Ishikawa (cell line): ENCODE measurements around the gene VSX2.

ENCODE experiments used
- CEBPB ChIP-seq: IDR thresholded peaks from 2 replicates; pipeline ENCODE4 v1.6.1; 2012
- CREB1 ChIP-seq: IDR thresholded peaks from 2 replicates; pipeline ENCODE4 v1.6.1; 2012; ENCODE audit warnings: low read depth
- EGR1 ChIP-seq: IDR thresholded peaks from 2 replicates; pipeline ENCODE4 v1.6.1; 2012
- EP300 ChIP-seq: IDR thresholded peaks from 2 replicates; pipeline ENCODE4 v1.6.1; 2012; ENCODE audit warnings: borderline replicate concordance
- FOXM1 ChIP-seq: IDR thresholded peaks from 2 replicates; pipeline ENCODE4 v1.6.1; 2012; ENCODE audit warnings: low read depth, borderline replicate concordance
- NFIC ChIP-seq: IDR thresholded peaks from 2 replicates; pipeline ENCODE4 v1.6.1; 2012
- RAD21 ChIP-seq: IDR thresholded peaks from 2 replicates; pipeline ENCODE4 v1.6.1; 2012; ENCODE audit warnings: low read depth
- TAF1 ChIP-seq: IDR thresholded peaks from 2 replicates; pipeline ENCODE4 v1.6.1; 2012; ENCODE audit warnings: low read depth, mild to moderate bottlenecking
- TCF12 ChIP-seq: IDR thresholded peaks from 2 replicates; pipeline ENCODE4 v1.6.1; 2012; ENCODE audit warnings: low read depth
- TEAD4 ChIP-seq: IDR thresholded peaks from 2 replicates; pipeline ENCODE4 v1.6.1; 2012
- YY1 ChIP-seq: IDR thresholded peaks from 2 replicates; pipeline ENCODE4 v1.6.1; 2012; ENCODE audit warnings: low read depth
- ZBTB7A ChIP-seq: IDR thresholded peaks from 2 replicates; pipeline ENCODE4 v1.6.1; 2012; ENCODE audit warnings: low read depth
- TF ChIP-seq, protein P1 (sequence below): IDR thresholded peaks from 2 replicates; pipeline ENCODE4 v1.6.1; 2012; ENCODE audit warnings: low read depth, mild to moderate bottlenecking
- TF ChIP-seq, protein P2 (sequence below): IDR thresholded peaks from 2 replicates; pipeline ENCODE4 v1.6.1; 2012
- TF ChIP-seq, protein P3 (sequence below): IDR thresholded peaks from 2 replicates; pipeline ENCODE4 v1.6.1; 2012

The VSX2 gene

DNA sequence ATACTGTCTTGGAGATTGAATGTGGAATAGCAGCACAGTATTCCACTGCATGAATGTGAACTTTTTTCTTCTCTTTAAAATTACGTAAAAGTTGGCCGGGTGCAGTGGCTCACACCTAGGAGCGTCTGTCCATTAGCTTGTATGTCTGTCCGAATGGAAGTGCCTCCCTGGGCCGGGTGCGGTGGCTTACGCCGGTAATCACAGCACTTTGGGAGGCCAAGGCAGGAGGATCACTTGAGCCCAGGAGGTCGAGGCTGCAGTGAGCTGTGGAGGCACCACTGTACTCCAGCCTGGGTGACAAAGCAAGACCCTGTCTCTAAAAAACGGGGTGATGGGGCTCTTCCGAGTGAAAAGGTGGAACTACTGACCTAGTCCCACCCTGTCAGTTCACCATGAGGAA is 22.6 kb upstream of the VSX2 start:
- TF ChIP-seq ZBTB7A (no peak), TAF1 (no peak), TEAD4 (no peak), RAD21 (no peak), YY1 (no peak), NFIC (no peak)
- TF ChIP-seq, protein P1, sequence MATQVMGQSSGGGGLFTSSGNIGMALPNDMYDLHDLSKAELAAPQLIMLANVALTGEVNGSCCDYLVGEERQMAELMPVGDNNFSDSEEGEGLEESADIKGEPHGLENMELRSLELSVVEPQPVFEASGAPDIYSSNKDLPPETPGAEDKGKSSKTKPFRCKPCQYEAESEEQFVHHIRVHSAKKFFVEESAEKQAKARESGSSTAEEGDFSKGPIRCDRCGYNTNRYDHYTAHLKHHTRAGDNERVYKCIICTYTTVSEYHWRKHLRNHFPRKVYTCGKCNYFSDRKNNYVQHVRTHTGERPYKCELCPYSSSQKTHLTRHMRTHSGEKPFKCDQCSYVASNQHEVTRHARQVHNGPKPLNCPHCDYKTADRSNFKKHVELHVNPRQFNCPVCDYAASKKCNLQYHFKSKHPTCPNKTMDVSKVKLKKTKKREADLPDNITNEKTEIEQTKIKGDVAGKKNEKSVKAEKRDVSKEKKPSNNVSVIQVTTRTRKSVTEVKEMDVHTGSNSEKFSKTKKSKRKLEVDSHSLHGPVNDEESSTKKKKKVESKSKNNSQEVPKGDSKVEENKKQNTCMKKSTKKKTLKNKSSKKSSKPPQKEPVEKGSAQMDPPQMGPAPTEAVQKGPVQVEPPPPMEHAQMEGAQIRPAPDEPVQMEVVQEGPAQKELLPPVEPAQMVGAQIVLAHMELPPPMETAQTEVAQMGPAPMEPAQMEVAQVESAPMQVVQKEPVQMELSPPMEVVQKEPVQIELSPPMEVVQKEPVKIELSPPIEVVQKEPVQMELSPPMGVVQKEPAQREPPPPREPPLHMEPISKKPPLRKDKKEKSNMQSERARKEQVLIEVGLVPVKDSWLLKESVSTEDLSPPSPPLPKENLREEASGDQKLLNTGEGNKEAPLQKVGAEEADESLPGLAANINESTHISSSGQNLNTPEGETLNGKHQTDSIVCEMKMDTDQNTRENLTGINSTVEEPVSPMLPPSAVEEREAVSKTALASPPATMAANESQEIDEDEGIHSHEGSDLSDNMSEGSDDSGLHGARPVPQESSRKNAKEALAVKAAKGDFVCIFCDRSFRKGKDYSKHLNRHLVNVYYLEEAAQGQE, result no peak

DNA sequence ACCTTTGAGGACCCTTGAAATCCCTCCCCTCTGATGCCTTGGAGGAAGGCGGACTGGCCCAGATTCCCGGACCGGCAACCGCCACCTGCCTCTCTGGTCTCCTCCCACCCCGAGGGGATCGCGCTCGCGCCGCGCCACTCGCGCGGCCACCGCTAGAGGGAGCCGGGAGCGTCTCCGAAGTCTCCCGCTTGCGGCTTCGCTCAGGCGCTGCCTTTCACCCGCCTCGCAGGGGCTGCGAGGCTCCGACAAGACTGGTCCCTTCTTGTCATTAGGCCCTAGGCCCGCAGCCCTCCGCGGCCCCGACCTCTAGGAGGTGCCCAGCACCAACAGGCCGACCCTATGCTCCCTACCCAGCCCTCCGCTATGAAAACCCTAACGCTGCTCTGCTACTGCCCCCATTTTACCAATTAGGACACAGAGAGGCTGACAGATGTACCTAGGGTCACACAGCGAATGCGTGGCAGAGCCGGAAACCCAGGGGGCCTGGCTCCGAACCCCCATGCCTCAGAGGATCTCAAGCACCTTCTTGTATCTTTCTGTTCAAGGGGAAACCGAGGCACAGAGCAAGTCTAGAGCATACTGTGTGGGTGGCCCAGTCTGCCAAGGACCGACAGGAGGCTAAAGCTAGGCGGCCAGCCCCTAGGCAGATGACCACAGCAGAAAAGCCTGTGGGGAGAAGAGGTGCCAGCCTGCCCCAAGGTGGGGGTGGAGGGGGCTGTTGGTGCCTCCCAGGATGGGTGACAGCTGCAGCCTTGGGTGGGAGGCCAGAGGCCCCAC is 21.4 kb upstream of the VSX2 start:
- TF ChIP-seq TCF12, result no peak
- TF ChIP-seq, protein P1, result no peak
- TF ChIP-seq RAD21, result peak; percentile 56; the same call in 1 of the 2 replicates
- 0 out of 2 replicates have a peak, but pooled peaks have one; percentile 27 for TF ChIP-seq YY1
- TF ChIP-seq, protein P2, sequence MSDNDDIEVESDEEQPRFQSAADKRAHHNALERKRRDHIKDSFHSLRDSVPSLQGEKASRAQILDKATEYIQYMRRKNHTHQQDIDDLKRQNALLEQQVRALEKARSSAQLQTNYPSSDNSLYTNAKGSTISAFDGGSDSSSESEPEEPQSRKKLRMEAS, result peak; percentile 78

DNA sequence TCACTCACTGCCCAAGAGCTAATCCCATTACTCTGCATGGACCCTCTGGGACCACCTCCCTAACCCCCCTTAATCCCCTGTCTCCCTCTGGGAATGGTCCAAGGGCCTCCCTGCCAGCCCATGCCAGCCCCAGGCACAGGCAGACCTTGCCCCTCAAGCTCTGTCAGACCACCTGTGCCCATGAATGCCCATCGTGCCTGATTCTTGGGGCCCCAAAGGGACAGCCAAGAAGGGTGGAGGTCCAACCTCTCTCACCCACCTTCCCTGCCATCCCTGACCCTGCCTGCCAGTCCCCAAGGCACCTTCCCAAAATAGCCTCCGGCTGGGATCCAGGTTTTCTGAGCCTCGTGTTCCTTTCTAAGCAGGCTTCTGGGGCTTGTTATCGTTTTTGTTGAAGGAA is 20.8 kb upstream of the VSX2 start:
- no peak for TF ChIP-seq ZBTB7A

DNA sequence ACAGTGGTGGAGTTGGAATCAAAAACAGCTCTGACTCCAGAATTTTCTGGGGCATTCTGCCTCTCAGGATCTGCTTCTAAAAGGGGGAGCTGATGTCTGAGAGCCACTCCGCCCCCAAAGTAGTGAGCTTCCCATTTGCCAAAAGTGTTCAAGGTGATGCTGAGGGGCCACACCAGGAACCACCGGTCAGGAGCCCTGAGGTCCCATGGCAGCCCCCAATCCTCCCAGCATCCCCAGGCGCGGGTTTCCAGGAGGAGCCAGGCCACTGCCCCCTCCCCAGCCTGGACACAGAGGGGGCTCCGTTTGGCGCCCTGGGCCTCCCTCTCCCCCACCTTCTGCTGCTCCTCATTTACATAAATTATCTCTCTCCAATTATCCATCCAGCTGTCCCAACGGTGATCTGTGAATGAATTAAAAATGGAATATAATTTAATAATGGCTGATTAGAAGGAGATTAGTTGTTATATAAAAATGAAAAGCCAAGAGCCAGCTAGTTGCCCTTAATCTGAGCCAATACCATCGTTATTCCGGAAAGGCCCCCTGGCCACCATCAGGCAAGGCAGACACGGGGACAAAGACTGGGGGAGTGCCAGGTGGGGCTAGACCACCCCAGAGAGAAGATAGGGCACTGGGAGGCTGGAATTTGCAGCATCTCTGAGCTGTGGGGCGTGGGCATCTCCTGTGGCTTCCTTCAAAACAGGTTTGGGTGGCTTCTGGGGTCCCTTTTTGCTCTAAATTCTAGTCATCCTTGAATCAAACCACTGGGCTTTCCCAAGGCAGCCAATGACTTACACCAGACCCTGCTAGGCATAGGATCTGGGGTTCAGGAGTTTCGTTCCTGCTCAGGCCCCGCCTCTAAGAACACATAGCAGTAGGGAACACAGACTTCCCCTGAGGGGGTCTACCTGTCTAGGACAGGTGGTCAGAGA is 19.7 kb upstream of the VSX2 start:
- TF ChIP-seq TAF1, result no peak
- TF ChIP-seq EGR1, result no peak
- TF ChIP-seq, protein P1, result no peak
- TF ChIP-seq RAD21, result no peak
- TF ChIP-seq CEBPB, result no peak
- TF ChIP-seq EP300, result no peak
- TF ChIP-seq, protein P2, result no peak
- no peak for TF ChIP-seq YY1
- TF ChIP-seq ZBTB7A, result no peak
- TF ChIP-seq NFIC, result no peak
- no peak for TF ChIP-seq FOXM1
- TF ChIP-seq TCF12, result no peak
- no peak for TF ChIP-seq CREB1
- TF ChIP-seq, protein P3, sequence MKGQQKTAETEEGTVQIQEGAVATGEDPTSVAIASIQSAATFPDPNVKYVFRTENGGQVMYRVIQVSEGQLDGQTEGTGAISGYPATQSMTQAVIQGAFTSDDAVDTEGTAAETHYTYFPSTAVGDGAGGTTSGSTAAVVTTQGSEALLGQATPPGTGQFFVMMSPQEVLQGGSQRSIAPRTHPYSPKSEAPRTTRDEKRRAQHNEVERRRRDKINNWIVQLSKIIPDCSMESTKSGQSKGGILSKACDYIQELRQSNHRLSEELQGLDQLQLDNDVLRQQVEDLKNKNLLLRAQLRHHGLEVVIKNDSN, result no peak
- TF ChIP-seq TEAD4, result no peak

DNA sequence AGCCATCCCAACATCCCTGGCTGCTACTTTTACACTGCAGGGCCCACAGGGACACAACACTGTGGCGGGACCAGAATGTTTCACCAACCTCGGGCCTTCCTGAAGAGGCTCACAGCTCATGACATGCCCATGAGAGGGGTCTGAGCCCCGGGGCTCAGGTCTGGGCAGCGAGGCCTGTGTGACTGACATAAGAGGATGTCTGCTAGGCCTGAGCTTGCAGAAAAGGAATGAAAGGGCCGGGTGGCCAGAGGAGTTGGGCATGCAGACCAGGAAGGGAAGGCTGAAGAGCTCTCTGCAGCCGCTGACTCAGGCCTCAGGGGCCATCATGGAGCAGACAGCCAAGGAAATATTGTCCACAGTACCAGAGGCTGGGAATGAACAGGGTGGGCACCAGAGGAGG is 18.3 kb upstream of the VSX2 start:
- TF ChIP-seq ZBTB7A (no peak), TCF12 (no peak), EP300 (no peak)
